Fibroblast of lung (primary cell): ENCODE measurements around the gene KAT2B.

Experiments used
- CTCF ChIP-seq, 2 donors: IDR thresholded peaks in 1 of 2; conservative IDR thresholded peaks in 1 of 2; 1 replicate in 1 of 2; 2 replicates in 1 of 2; pipeline ENCODE4 v1.5.1; 2011 to 2012; ENCODE audit warnings: low read length in 2 of 2, control low read depth in 1 of 2, inconsistent platforms in 1 of 2, low read depth in 1 of 2, mild to moderate bottlenecking in 1 of 2
- EZH2 ChIP-seq: IDR thresholded peaks from 2 replicates; pipeline ENCODE4 v1.5.1; 2012; ENCODE audit warnings: low read length, control low read depth, mild to moderate bottlenecking; ENCODE audit errors: missing control alignments

- TF ChIP-seq CTCF (conservative IDR thresholded peaks at IDR 0.05 in 1 of 2, IDR thresholded peaks at IDR 0.05 in 1 of 2; ENCODE audit: low read depth in 1 of 2, low read length in 2 of 2): no peak
- TF ChIP-seq EZH2: no peak
Observed at GRCh38 chr3:20074226-20075063, 34.2 kb downstream of the KAT2B start.
